ENCODE data around the gene ANKRD1.

ANKRD1 gene

GRCh38 chr10:90930070-90930837, 9.4 kb upstream of the ANKRD1 start:
- H3K9me3 ChIP-seq (ENCODE audit: severe bottlenecking), result no peaks in the 10 kb centered on the region
- H3K27me3 ChIP-seq (ENCODE audit: insufficient read depth, poor library complexity, severe bottlenecking), result no peaks in the 10 kb centered on the region
- DNase-seq (ENCODE audit: low spot score), result no peak
- H3K4me3 ChIP-seq (ENCODE audit: severe bottlenecking), result no peak overlapping the region
- peak overlapping the region; percentile 51 for H3K27ac ChIP-seq (ENCODE audit: poor library complexity, severe bottlenecking)
- TF ChIP-seq CTCF (IDR thresholded peaks at IDR 0.05; ENCODE audit: poor library complexity, severe bottlenecking), result no peak
- peaks cover 11% of the 10 kb centered on the region for H3K4me1 ChIP-seq (ENCODE audit: insufficient read depth, poor library complexity, severe bottlenecking)
- peak; percentile 78 for ATAC-seq (ENCODE audit: low read depth)
- no peaks in the 10 kb centered on the region for H3K36me3 ChIP-seq (ENCODE audit: low read depth)

GRCh38 chr10:90929179-90929578, 8.3 kb upstream of the ANKRD1 start:
- H3K4me1 ChIP-seq (ENCODE audit: insufficient read depth, poor library complexity, severe bottlenecking), result peaks cover 11% of the 10 kb centered on the region
- H3K27ac ChIP-seq (ENCODE audit: poor library complexity, severe bottlenecking), result no peak overlapping the region
- H3K9me3 ChIP-seq (ENCODE audit: severe bottlenecking), result no peaks in the 10 kb centered on the region
- H3K4me3 ChIP-seq (ENCODE audit: severe bottlenecking), result no peak overlapping the region
- TF ChIP-seq CTCF (IDR thresholded peaks at IDR 0.05; ENCODE audit: poor library complexity, severe bottlenecking), result no peak
- H3K36me3 ChIP-seq (ENCODE audit: low read depth), result no peaks in the 10 kb centered on the region
- ATAC-seq (ENCODE audit: low read depth) (no peak), DNase-seq (ENCODE audit: low spot score) (no peak)
- H3K27me3 ChIP-seq (ENCODE audit: insufficient read depth, poor library complexity, severe bottlenecking), result no peaks in the 10 kb centered on the region

GRCh38 chr10:90927293-90927692, 6.4 kb upstream of the ANKRD1 start:
- Histone ChIP-seq H3K4me3 (ENCODE audit: severe bottlenecking) (no peak overlapping the region), H3K27ac (ENCODE audit: poor library complexity, severe bottlenecking) (no peak overlapping the region), H3K27me3 (ENCODE audit: insufficient read depth, poor library complexity, severe bottlenecking) (no peaks in the 10 kb centered on the region), H3K36me3 (ENCODE audit: low read depth) (no peaks in the 10 kb centered on the region), H3K9me3 (ENCODE audit: severe bottlenecking) (no peaks in the 10 kb centered on the region), H3K4me1 (ENCODE audit: insufficient read depth, poor library complexity, severe bottlenecking) (peaks cover 11% of the 10 kb centered on the region)
- DNase-seq (ENCODE audit: low spot score) (no peak), ATAC-seq (ENCODE audit: low read depth) (no peak)
- TF ChIP-seq CTCF (IDR thresholded peaks at IDR 0.05; ENCODE audit: poor library complexity, severe bottlenecking), result no peak

GRCh38 chr10:90925079-90926029, 4.5 kb upstream of the ANKRD1 start:
- peaks cover 15% of the 10 kb centered on the region for H3K4me1 ChIP-seq (ENCODE audit: insufficient read depth, poor library complexity, severe bottlenecking)
- no peak overlapping the region for H3K4me3 ChIP-seq (ENCODE audit: severe bottlenecking)
- ATAC-seq (ENCODE audit: low read depth) (no peak), DNase-seq (ENCODE audit: low spot score) (no peak)
- no peaks in the 10 kb centered on the region for H3K36me3 ChIP-seq (ENCODE audit: low read depth)
- H3K27me3 ChIP-seq (ENCODE audit: insufficient read depth, poor library complexity, severe bottlenecking), result no peaks in the 10 kb centered on the region
- H3K27ac ChIP-seq (ENCODE audit: poor library complexity, severe bottlenecking), result no peak overlapping the region
- no peaks in the 10 kb centered on the region for H3K9me3 ChIP-seq (ENCODE audit: severe bottlenecking)
- no peak for TF ChIP-seq CTCF (IDR thresholded peaks at IDR 0.05; ENCODE audit: poor library complexity, severe bottlenecking)
